Effector CD4-positive, alpha-beta T cell (primary cell): ENCODE measurements around the gene CHRD. TPM values are rescaled to one million over a fixed set of nuclear protein-coding genes. Genes with fewer than 3 reads are reported as not detected.
A peak's percentile ranks its signal among the peaks of the same experiment; 100 is the strongest.
"Not testable (repeated sequence)": the region's sequence is repeated elsewhere in the genome, so short reads cannot be mapped to it uniquely, and the experiment has no call there.

ENCODE experiments used
- DNase-seq: peaks from one replicate; pipeline ENCODE4 v3.0.0-alpha.2; 2020
- total RNA-seq: gene quantifications from one replicate; lab custom pipeline; 2026; lab: John Stamatoyannopoulos, UW

CHRD gene
- not detected for total RNA-seq

GRCh38 chr3:184379358-184380184 lies at the start of gene CHRD:
Gene CHRD (plus strand): TSS chr3:184380054. CDS start chr3:184380319, 265 bp downstream.
- DNase-seq = no peak

GRCh38 chr3:184332370-184333090 lies 47.3 kb upstream of the CHRD start:
- DNase-seq = no peak

- DNase-seq = no peak
Measured at GRCh38 chr3:184333190-184333589, 46.7 kb upstream of the CHRD start.

- no peak for DNase-seq
Measured at GRCh38 chr3:184333700-184334099, 46.2 kb upstream of the CHRD start.

GRCh38 chr3:184334470-184335158 lies 45.2 kb upstream of the CHRD start:
- DNase-seq = peak; percentile 41

GRCh38 chr3:184335291-184335660 lies 44.6 kb upstream of the CHRD start:
- no peak for DNase-seq

GRCh38 chr3:184335661-184336546 lies 44.0 kb upstream of the CHRD start:
- peak; percentile 84 for DNase-seq

- no peak for DNase-seq
Measured at GRCh38 chr3:184336547-184337398, 43.1 kb upstream of the CHRD start.

GRCh38 chr3:184337399-184337714 lies 42.5 kb upstream of the CHRD start, which contains the start of gene FAM131A:
Gene FAM131A (plus strand): TSS chr3:184337600. CDS start chr3:184337631, 31 bp downstream.
- DNase-seq = no peak

- DNase-seq = no peak
Measured at GRCh38 chr3:184337981-184338380, 41.9 kb upstream of the CHRD start.

GRCh38 chr3:184338511-184338945 lies 41.3 kb upstream of the CHRD start:
- no peak for DNase-seq

- no peak for DNase-seq
Measured at GRCh38 chr3:184339001-184339400, 40.9 kb upstream of the CHRD start.

GRCh38 chr3:184339451-184340135 lies 40.3 kb upstream of the CHRD start:
- DNase-seq = not testable (repeated sequence)

- DNase-seq = no peak
Measured at GRCh38 chr3:184341925-184342324, 37.9 kb upstream of the CHRD start.

- DNase-seq = no peak
Measured at GRCh38 chr3:184343200-184343876, 36.5 kb upstream of the CHRD start.

- DNase-seq = no peak
Measured at GRCh38 chr3:184344579-184345316, 35.1 kb upstream of the CHRD start.

GRCh38 chr3:184345317-184346144 lies 34.3 kb upstream of the CHRD start:
- no peak for DNase-seq

- DNase-seq = no peak
Measured at GRCh38 chr3:184346480-184347190, 33.2 kb upstream of the CHRD start.
